Lower lobe of right lung (tissue), 2 donors: Measurements from ENCODE around the gene SAMM50. TPM values are rescaled to one million over a fixed set of nuclear protein-coding genes. Genes with fewer than 3 reads are reported as not detected.

Source experiments
- ATAC-seq, 2 donors: fragments of 200-7000 bp; cut with Tn5 transposase; one replicate each; pipeline ENCODE4 v1.9.1; 2020 to 2022; ENCODE audit warnings: mild to moderate bottlenecking in 2 of 2, moderate library complexity in 2 of 2
- DNase-seq: peaks from one replicate; pipeline ENCODE4 v3.0.0-alpha.2; 2020
- H3K27ac ChIP-seq: fragments of 200-600 bp; one replicate; pipeline ENCODE4 v1.8.0; 2022
- H3K27me3 ChIP-seq: fragments of 200-600 bp; one replicate; pipeline ENCODE4 v1.8.0; 2022; ENCODE audit warnings: low read depth
- H3K36me3 ChIP-seq: fragments of 200-600 bp; one replicate; pipeline ENCODE4 v1.8.0; 2022; ENCODE audit warnings: mild to moderate bottlenecking
- H3K4me1 ChIP-seq: fragments of 200-600 bp; one replicate; pipeline ENCODE4 v1.8.0; 2022
- H3K4me3 ChIP-seq: fragments of 200-600 bp; one replicate; pipeline ENCODE4 v1.8.0; 2022; ENCODE audit warnings: mild to moderate bottlenecking
- H3K9me3 ChIP-seq: fragments of 200-600 bp; one replicate; pipeline ENCODE4 v1.8.0; 2022
- CTCF ChIP-seq: fragments of 200-600 bp; IDR thresholded peaks from one replicate; pipeline ENCODE4 v1.8.0; 2022; ENCODE audit warnings: antibody characterized with exemption, mild to moderate bottlenecking
- intact Hi-C: fragments of 100-400 bp; cut with DNase I; formaldehyde crosslinking; loops from one replicate; pipeline ENCODE4 v1.11.0; 2022
- total RNA-seq: library from RNA; stranded (reverse); fragmentation: NEBNext Ultra II Directional; extraction: Animal tissue kit (Norgen Biotek cat#: 25700); gene quantifications from one replicate; pipeline ENCODE4 v1.2.1, GENCODE V29; 2021
- donor health status: DM: no; HTN: yes; CAD: no; lungs with severe emphysema.

The SAMM50 gene
- total RNA-seq, 1 donor from 2014 or later: 28.5 TPM

- DNase-seq: no peak
- Histone ChIP-seq H3K36me3 (peaks cover 96% of the 10 kb centered on the region), H3K27ac (no peak overlapping the region), H3K9me3 (no peaks in the 10 kb centered on the region), H3K4me3 (no peak overlapping the region), H3K27me3 (no peaks in the 10 kb centered on the region), H3K4me1 (no peaks in the 10 kb centered on the region)
- no peak for ATAC-seq
- intact Hi-C loops: no loop called here
- TF ChIP-seq CTCF: no peak
Measured at GRCh38 chr22:43974028-43974545, 18.8 kb downstream of the SAMM50 start.

- Histone ChIP-seq H3K9me3 (no peaks in the 10 kb centered on the region), H3K36me3 (peaks cover 95% of the 10 kb centered on the region), H3K27ac (no peak overlapping the region), H3K4me3 (no peak overlapping the region), H3K27me3 (no peaks in the 10 kb centered on the region), H3K4me1 (no peaks in the 10 kb centered on the region)
- no peak for TF ChIP-seq CTCF
- DNase-seq (no peak), ATAC-seq (no peak)
- intact Hi-C loops: no loop called here
Measured at GRCh38 chr22:43975041-43975440, 19.8 kb downstream of the SAMM50 start.

- Histone ChIP-seq H3K4me3 (no peak overlapping the region), H3K36me3 (peaks cover 97% of the 10 kb centered on the region), H3K27ac (no peak overlapping the region), H3K9me3 (no peaks in the 10 kb centered on the region), H3K4me1 (no peaks in the 10 kb centered on the region), H3K27me3 (no peaks in the 10 kb centered on the region)
- no peak for TF ChIP-seq CTCF
- ATAC-seq: no peak
- intact Hi-C loops: no loop called here
- DNase-seq: no peak
Measured at GRCh38 chr22:43976861-43977795, 21.9 kb downstream of the SAMM50 start.

GRCh38 chr22:43978558-43978957, 23.3 kb downstream of the SAMM50 start:
- Histone ChIP-seq H3K9me3 (no peaks in the 10 kb centered on the region), H3K27me3 (no peaks in the 10 kb centered on the region), H3K4me3 (no peak overlapping the region), H3K4me1 (no peaks in the 10 kb centered on the region), H3K27ac (no peak overlapping the region), H3K36me3 (peaks cover 99% of the 10 kb centered on the region)
- DNase-seq (no peak), ATAC-seq (no peak)
- intact Hi-C loops: no loop called here
- no peak for TF ChIP-seq CTCF

- no peak for TF ChIP-seq CTCF
- H3K4me3 ChIP-seq: no peak overlapping the region
- intact Hi-C loops: no loop called here
- H3K27me3 ChIP-seq: no peaks in the 10 kb centered on the region
- H3K4me1 ChIP-seq: no peaks in the 10 kb centered on the region
- no peak for DNase-seq
- no peak for ATAC-seq
- H3K36me3 ChIP-seq: peaks cover 99% of the 10 kb centered on the region
- no peaks in the 10 kb centered on the region for H3K9me3 ChIP-seq
- no peak overlapping the region for H3K27ac ChIP-seq
Measured at GRCh38 chr22:43980579-43980978, 25.3 kb downstream of the SAMM50 start.
